IMR-90 (cell line): ENCODE data around the gene ESYT3. TPM values are rescaled to one million over a fixed set of nuclear protein-coding genes. Genes with fewer than 3 reads are reported as not detected.

ENCODE experiments used
- ATAC-seq: fragments of 200-7000 bp; cut with Tn5 transposase; 2 replicates; pipeline ENCODE4 v1.9.1; 2020; ENCODE audit warnings: low read depth, mild to moderate bottlenecking, moderate library complexity
- BruUV-seq: library from RNA; stranded (reverse); fragments of 400-500 nt; replicated peaks from 2 replicates; lab custom pipeline; 2021; lab: Mats Ljungman, UMichigan
- CTCF ChIA-PET: fragments of 300-600 bp; formaldehyde crosslinking; extraction: SDS; loops from one replicate; lab custom pipeline; 2021; ENCODE audit warnings: antibody characterized with exemption; lab: Yijun Ruan, JAX
- POLR2A ChIA-PET: fragments of 300-600 bp; sonication (Branson Sonifier 250); formaldehyde crosslinking; loops from one replicate; lab custom pipeline; 2022; ENCODE audit warnings: antibody characterized with exemption; ENCODE audit not compliant: unreplicated experiment; lab: Charles Lee
- DNase-seq: peaks from one replicate; pipeline ENCODE4 v3.0.0; 2013
- H2AFZ ChIP-seq: replicated peaks from 2 replicates; pipeline ENCODE3; 2013; ENCODE audit warnings: low read length, mild to moderate bottlenecking; ENCODE audit not compliant: poor library complexity
- H2AK5ac ChIP-seq: 2 replicates; pipeline ENCODE4 v1.6.1; 2013; ENCODE audit warnings: low read depth, low read length, inconsistent platforms
- H2AK9ac ChIP-seq: replicated peaks from 2 replicates; pipeline ENCODE3; 2013; ENCODE audit warnings: mild to moderate bottlenecking, low read depth, low read length, moderate library complexity; ENCODE audit not compliant: poor library complexity
- H2BK120ac ChIP-seq: 2 replicates; pipeline ENCODE4 v1.6.1; 2013; ENCODE audit warnings: low read depth, low read length, inconsistent platforms
- H2BK15ac ChIP-seq: 3 replicates; pipeline ENCODE4 v1.6.1; 2013; ENCODE audit warnings: low read depth, low read length, inconsistent platforms
- H2BK20ac ChIP-seq: 2 replicates; pipeline ENCODE4 v1.6.1; 2013; ENCODE audit warnings: low read depth, mild to moderate bottlenecking, inconsistent platforms, low read length, moderate library complexity
- H2BK5ac ChIP-seq: 2 replicates; pipeline ENCODE4 v1.6.1; 2013; ENCODE audit warnings: mild to moderate bottlenecking, low read depth, low read length, inconsistent platforms; ENCODE audit not compliant: poor library complexity, severe bottlenecking
- H3K14ac ChIP-seq: replicated peaks from 2 replicates; pipeline ENCODE4 v1.6.1; 2013; ENCODE audit warnings: low read depth, low read length, inconsistent platforms
- H3K18ac ChIP-seq: 2 replicates; pipeline ENCODE4 v1.6.1; 2013; ENCODE audit warnings: low read depth, low read length, control low read depth
- H3K23ac ChIP-seq: 2 replicates; pipeline ENCODE4 v1.6.1; 2013; ENCODE audit warnings: low read depth, low read length, inconsistent platforms
- H3K27ac ChIP-seq: 2 replicates; pipeline ENCODE4 v1.5.1; 2013; ENCODE audit warnings: mild to moderate bottlenecking, control low read depth, low read length; ENCODE audit not compliant: insufficient read depth
- H3K27me3 ChIP-seq: 2 replicates; pipeline ENCODE4 v1.6.1; 2013; ENCODE audit warnings: low read length; ENCODE audit not compliant: control insufficient read depth, insufficient read depth
- H3K36me3 ChIP-seq: 2 replicates; pipeline ENCODE4 v1.6.1; 2013; ENCODE audit warnings: low read length, mixed read lengths; ENCODE audit not compliant: control insufficient read depth, insufficient read depth
- H3K4ac ChIP-seq: 2 replicates; pipeline ENCODE4 v1.6.1; 2013; ENCODE audit warnings: low read depth, low read length, inconsistent platforms
- H3K4me1 ChIP-seq: 2 replicates; pipeline ENCODE4 v1.6.1; 2013; ENCODE audit warnings: low read length, mixed read lengths; ENCODE audit not compliant: control insufficient read depth, insufficient read depth
- H3K4me2 ChIP-seq: 2 replicates; pipeline ENCODE4 v1.6.1; 2013; ENCODE audit warnings: low read depth, mild to moderate bottlenecking, control low read depth, low read length, moderate library complexity
- H3K4me3 ChIP-seq: 2 replicates; pipeline ENCODE4 v1.5.1; 2013; ENCODE audit warnings: low read depth, mild to moderate bottlenecking, control low read depth, low read length, moderate library complexity; ENCODE audit not compliant: insufficient read depth
- H3K56ac ChIP-seq: 2 replicates; pipeline ENCODE4 v1.6.1; 2013; ENCODE audit warnings: low read length, inconsistent platforms; ENCODE audit not compliant: insufficient read depth; ENCODE audit errors: extremely low read depth
- H3K79me1 ChIP-seq, 2 experiments: 2 replicates each; pipeline ENCODE4 v1.6.1; 2013; ENCODE audit warnings: low read length in 2 of 2, inconsistent platforms in 1 of 2, low read depth in 1 of 2
- H3K9ac ChIP-seq: 2 replicates; pipeline ENCODE4 v1.6.1; 2013; ENCODE audit warnings: low read depth, low read length, control low read depth
- H3K9me1 ChIP-seq: 2 replicates; pipeline ENCODE4 v1.6.1; 2013; ENCODE audit warnings: low read length, inconsistent platforms; ENCODE audit not compliant: insufficient read depth
- H3K9me3 ChIP-seq: 2 replicates; pipeline ENCODE4 v1.6.1; 2013; ENCODE audit warnings: low read length; ENCODE audit not compliant: control insufficient read depth, insufficient read depth
- H4K20me1 ChIP-seq: 2 replicates; pipeline ENCODE4 v1.6.1; 2013; ENCODE audit warnings: low read length, inconsistent platforms; ENCODE audit not compliant: insufficient read depth
- H4K5ac ChIP-seq: 2 replicates; pipeline ENCODE4 v1.6.1; 2013; ENCODE audit warnings: mild to moderate bottlenecking, low read depth, low read length, control low read depth
- H4K8ac ChIP-seq, 2 experiments: 2 replicates each; pipeline ENCODE4 v1.6.1; 2013; ENCODE audit warnings: low read depth in 2 of 2, low read length in 2 of 2, control low read depth in 1 of 2, inconsistent platforms in 1 of 2
- H4K91ac ChIP-seq: 2 replicates; pipeline ENCODE4 v1.6.1; 2013; ENCODE audit warnings: low read depth, low read length, inconsistent platforms; ENCODE audit not compliant: insufficient read depth
- CEBPB ChIP-seq: IDR thresholded peaks from 2 replicates; pipeline ENCODE4 v1.6.1; 2012; ENCODE audit warnings: low read depth, low read length, improper control_type of control experiment
- ELK1 ChIP-seq: fragments of 150-350 bp; IDR thresholded peaks from 2 replicates; pipeline ENCODE4 v1.6.1; 2016; ENCODE audit warnings: low read depth, mild to moderate bottlenecking, low read length, moderate library complexity, borderline replicate concordance
- FOS ChIP-seq: fragments of 150-350 bp; IDR thresholded peaks from 2 replicates; pipeline ENCODE4 v1.6.1; 2016; ENCODE audit warnings: low read depth, low read length
- MAFK ChIP-seq: IDR thresholded peaks from 2 replicates; pipeline ENCODE4 v1.6.1; 2012; ENCODE audit warnings: low read depth, low read length, improper control_type of control experiment
- MAZ ChIP-seq: IDR thresholded peaks from 2 replicates; pipeline ENCODE4 v1.6.1; 2012; ENCODE audit warnings: low read depth, mild to moderate bottlenecking, low read length, improper control_type of control experiment, moderate library complexity, borderline replicate concordance
- NFE2L2 ChIP-seq: fragments of 150-350 bp; IDR thresholded peaks from 2 replicates; pipeline ENCODE4 v1.6.1; 2016; ENCODE audit warnings: low read depth, mild to moderate bottlenecking, low read length
- POLR2A ChIP-seq: IDR thresholded peaks from 2 replicates; pipeline ENCODE4 v1.6.1; 2012; ENCODE audit warnings: mild to moderate bottlenecking, low read depth, low read length
- RAD21 ChIP-seq: IDR thresholded peaks from 2 replicates; pipeline ENCODE4 v1.6.1; 2012; ENCODE audit warnings: low read length, improper control_type of control experiment
- RCOR1 ChIP-seq: IDR thresholded peaks from 2 replicates; pipeline ENCODE4 v1.6.1; 2012; ENCODE audit warnings: mild to moderate bottlenecking, low read length, improper control_type of control experiment; ENCODE audit not compliant: insufficient replicate concordance
- SMC3 ChIP-seq: fragments of 150-350 bp; IDR thresholded peaks from 2 replicates; pipeline ENCODE4 v1.6.1; 2016; ENCODE audit warnings: low read depth, mild to moderate bottlenecking, antibody characterized with exemption, low read length, moderate library complexity
- WGBS, 2 experiments: methylation state at CpG; one replicate each; pipeline versions ENCODE4 v1.1.5 to v1.1.7; 2013; ENCODE audit warnings: missing lambda C conversion rate in 2 of 2; ENCODE audit not compliant: insufficient read length in 1 of 2; ENCODE audit errors: extremely low coverage in 2 of 2; 5-methylcytosine and 5-hydroxymethylcytosine counted together
- dilution Hi-C: fragments of 300-500 bp; cut with HindIII; formaldehyde crosslinking; loops from one replicate; pipeline ENCODE4 v1.14.3; 2018; ENCODE audit warnings: low sequenced_read_pairs; ENCODE audit not compliant: unreplicated experiment
- in situ Hi-C: fragments of 300-500 bp; cut with MboI; formaldehyde crosslinking; loops from 3 replicates; pipeline ENCODE4 v1.14.3; 2019; ENCODE audit warnings: low sequenced_read_pairs, inconsistent platforms, mixed read lengths
- intact Hi-C: fragments of 100-400 bp; cut with micrococcal nuclease; formaldehyde crosslinking; loops from 2 replicates; pipeline ENCODE4 v1.10.0; 2022
- polyA plus RNA-seq, 3 experiments: library from polyadenylated mRNA; depleted of rRNA; stranded (reverse); fragments of >200 nt; gene quantifications; 2 replicates each; pipeline ENCODE4 v1.2.3, GENCODE V29; 2012; ENCODE audit warnings: low replicate concordance in 1 of 3
- total RNA-seq: library from RNA; depleted of rRNA; stranded (reverse); fragments of >200 nt; gene quantifications from 2 replicates; pipeline ENCODE4 v1.2.3, GENCODE V29; 2012

Gene ESYT3
- total and polyA plus RNA-seq, 2 of the 4 experiments (the other 2 are of a cell fraction) = under 0.01 to 0.02 TPM

GRCh38 chr3:138457863-138458735 lies 23.7 kb downstream of the ESYT3 start (continued):
- no peak for TF ChIP-seq ELK1
- no peak for TF ChIP-seq POLR2A

- in situ Hi-C loops (no loop called here), dilution Hi-C loops (no loop called here), intact Hi-C loops (no loop called here)
- Histone ChIP-seq H3K18ac (no peak overlapping the region), H3K9me1 (no peaks in the 10 kb centered on the region), H3K4me1 (no peaks in the 10 kb centered on the region), H4K20me1 (no peaks in the 10 kb centered on the region), H2AFZ (no peak overlapping the region), H3K4me2 (no peak overlapping the region), H3K27ac (no peak overlapping the region), H4K8ac (no peak overlapping the region), H3K14ac (no peak overlapping the region), H2BK120ac (no peak overlapping the region), H2BK5ac (no peak overlapping the region), H3K56ac (no peak overlapping the region), H3K79me1 (no peaks in the 10 kb centered on the region), H2AK5ac (no peak overlapping the region), H3K23ac (no peak overlapping the region), H3K4me3 (no peak overlapping the region), H4K5ac (no peak overlapping the region), H2BK20ac (no peak overlapping the region), H3K27me3 (peaks cover 10% of the 10 kb centered on the region), H2BK15ac (no peak overlapping the region), H3K9ac (no peak overlapping the region), H4K91ac (no peak overlapping the region), H3K36me3 (no peaks in the 10 kb centered on the region), H3K9me3 (no peaks in the 10 kb centered on the region), H2AK9ac (no peak overlapping the region), H3K4ac (no peak overlapping the region)
- ChIA-PET CTCF (interaction anchor here (0.5 to 1.9 kb wide), 2 partner anchors 20 to 123 kb away, joined by 4 to 6 read pairs; no protein-coding TSS in a partner anchor), POLR2A (no interaction called here)
- DNase-seq (no peak), ATAC-seq (no peak)
- WGBS, 2 experiments = no CpG with 5 or more reads among the region's 9 CpGs
- BruUV-seq = no TSS peak
- TF ChIP-seq SMC3 (no peak), RCOR1 (no peak), MAFK (no peak), POLR2A (no peak), FOS (no peak), NFE2L2 (no peak), MAZ (no peak), CEBPB (no peak), RAD21 (no peak)
Observed at GRCh38 chr3:138458774-138459499, 24.5 kb downstream of the ESYT3 start.
